Measurements from ENCODE around the gene KPNB1. TPM values are rescaled to one million over a fixed set of nuclear protein-coding genes. Genes with fewer than 3 reads are reported as not detected.
A peak's percentile ranks its signal among the peaks of the same experiment; 100 is the strongest.

Gene KPNB1
- total RNA-seq, 4 donors from 2014 or later = 179 to 236 (median 205) TPM

DNA sequence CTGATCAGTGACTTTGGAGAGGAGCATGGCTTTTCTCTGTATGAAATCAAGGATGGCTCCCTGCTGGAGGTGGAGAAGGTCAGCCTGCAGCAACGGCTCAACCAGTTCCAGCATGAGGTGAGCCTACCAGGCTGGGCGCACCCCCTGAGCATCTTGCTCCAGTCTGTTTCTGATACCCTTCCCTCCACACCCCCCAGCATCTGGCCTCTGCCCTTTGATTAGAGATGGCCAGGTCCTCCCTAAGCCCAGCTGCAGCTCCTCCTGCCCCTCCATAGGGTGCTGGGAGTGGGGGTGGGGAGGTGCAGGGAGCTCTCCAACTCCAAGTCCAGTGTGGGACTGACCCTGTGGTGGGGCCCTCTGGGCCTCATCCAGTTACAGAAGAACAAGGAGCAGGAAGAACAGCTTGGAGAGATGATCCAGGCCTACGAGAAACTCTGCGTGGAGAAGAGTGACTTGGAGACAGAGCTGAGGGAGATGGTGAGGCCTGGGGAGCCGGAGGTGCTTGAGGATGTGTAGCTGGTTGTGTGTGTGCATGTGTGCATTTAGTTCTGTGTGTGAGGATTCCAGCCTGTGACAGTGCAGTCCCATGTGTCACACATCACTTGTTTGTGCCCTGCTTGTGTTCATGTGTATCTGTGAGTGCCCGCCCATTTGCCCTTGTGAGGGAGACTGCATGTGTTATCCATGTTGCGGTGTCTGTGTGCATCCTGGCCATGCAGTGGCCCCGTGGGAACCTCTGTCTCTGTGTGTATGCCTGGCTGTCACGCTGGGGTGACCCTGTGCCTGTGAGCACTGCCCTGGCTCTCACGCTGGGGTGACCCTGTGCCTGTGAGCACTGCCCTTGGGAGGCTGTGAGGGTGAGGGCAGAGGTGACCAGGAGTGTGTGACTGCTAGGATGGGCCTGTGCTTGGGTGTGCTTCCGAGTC is 47.3 kb downstream of the KPNB1 start:
- no peak for TF ChIP-seq EP300 (IDR thresholded peaks at IDR 0.05)
- no peak for TF ChIP-seq POLR2AphosphoS5 (IDR thresholded peaks at IDR 0.05)
- TF ChIP-seq CTCF (IDR thresholded peaks at IDR 0.05) = no peak
- DNase-seq (ENCODE audit: extremely low spot score) = no peak
- H3K27ac ChIP-seq (replicated peaks in 1 of 4) = no peak overlapping the region
- peak overlapping the region in 1 of 4 donors; percentile 90 for H3K4me3 ChIP-seq
- H3K27me3 ChIP-seq = no peaks in the 10 kb centered on the region
- no peaks in the 10 kb centered on the region for H3K9me3 ChIP-seq
- peaks cover 9 to 51% (median 39%) of the 10 kb centered on the region in 4 donors for H3K4me1 ChIP-seq
- peaks cover 8 to 44% (median 36%) of the 10 kb centered on the region in 4 donors for H3K36me3 ChIP-seq
- intact Hi-C loops (cut with DNase I) = no loop called here
- WGBS = 57% methylated on average over 6 of the region's 11 CpGs

- H3K4me1 ChIP-seq = peaks cover 5 to 52% (median 35%) of the 10 kb centered on the region in 4 donors
- TF ChIP-seq POLR2AphosphoS5 (IDR thresholded peaks at IDR 0.05) (no peak), POLR2A (IDR thresholded peaks at IDR 0.05; ENCODE audit: low read depth) (no peak), EP300 (IDR thresholded peaks at IDR 0.05) (no peak), CTCF (IDR thresholded peaks at IDR 0.05) (no peak)
- 74% methylated on average over 9 of the region's 9 CpGs for WGBS
- H3K4me3 ChIP-seq = no peak overlapping the region
- H3K9me3 ChIP-seq = no peaks in the 10 kb centered on the region
- intact Hi-C loops (cut with DNase I) = no loop called here
- peaks cover 8 to 48% (median 38%) of the 10 kb centered on the region in 4 donors for H3K36me3 ChIP-seq
- DNase-seq (ENCODE audit: extremely low spot score) = no peak
- H3K27ac ChIP-seq (replicated peaks in 1 of 4) = no peak overlapping the region
- no peaks in the 10 kb centered on the region for H3K27me3 ChIP-seq
Measured at GRCh38 chr17:47697906-47698711, 48.4 kb downstream of the KPNB1 start.

DNA sequence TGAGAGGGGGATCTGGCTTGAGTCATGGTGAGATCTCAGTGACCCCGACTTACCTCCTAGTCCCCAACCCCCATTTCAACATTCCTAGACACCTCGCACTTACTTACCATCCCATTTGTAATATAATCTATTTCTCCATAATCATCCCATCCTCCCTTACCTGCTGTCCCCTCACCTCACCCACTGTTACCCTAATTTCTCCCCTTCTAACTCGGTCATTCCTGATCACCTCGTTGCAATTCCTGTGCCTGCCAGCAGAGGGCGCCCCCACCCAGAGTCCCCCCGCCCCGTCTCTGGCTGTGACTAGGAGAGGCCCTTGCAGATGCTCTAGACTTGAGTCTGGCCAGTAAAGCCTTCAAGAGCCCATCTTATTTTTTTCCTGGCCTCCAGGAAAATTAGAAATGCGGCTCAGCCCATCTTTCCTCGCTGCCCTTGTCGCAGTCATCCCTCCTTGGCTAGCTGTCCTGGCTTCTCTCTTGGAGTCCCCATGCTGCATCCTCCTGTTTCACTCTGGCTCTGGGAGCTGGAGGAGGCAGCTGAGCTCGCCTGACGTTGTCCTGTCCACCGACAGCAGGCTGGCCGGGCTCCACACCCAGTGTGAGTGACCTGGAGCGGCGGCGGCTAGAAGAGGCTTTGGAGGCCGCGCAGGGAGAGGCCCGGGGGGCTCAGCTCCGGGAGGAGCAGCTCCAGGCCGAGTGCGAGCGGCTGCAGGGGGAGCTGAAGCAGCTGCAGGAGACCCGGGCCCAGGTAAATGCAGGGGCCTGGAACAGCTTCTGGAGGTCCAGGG is 49.2 kb downstream of the KPNB1 start:
- intact Hi-C loops (cut with DNase I) = no loop called here
- TF ChIP-seq POLR2AphosphoS5 (IDR thresholded peaks at IDR 0.05) (no peak), CTCF (IDR thresholded peaks at IDR 0.05) (peak in 2 of 3 experiments; percentile 83 to 94)
- Histone ChIP-seq H3K9me3 (no peaks in the 10 kb centered on the region), H3K27ac (replicated peaks in 1 of 4) (no peak overlapping the region), H3K4me1 (peaks cover 0 to 52% (median 33%) of the 10 kb centered on the region in 4 donors), H3K4me3 (no peak overlapping the region), H3K27me3 (no peaks in the 10 kb centered on the region), H3K36me3 (peaks cover 8 to 48% (median 38%) of the 10 kb centered on the region in 4 donors)
- DNase-seq (ENCODE audit: extremely low spot score) = no peak
- 47% methylated on average over 16 of the region's 25 CpGs for WGBS

DNA sequence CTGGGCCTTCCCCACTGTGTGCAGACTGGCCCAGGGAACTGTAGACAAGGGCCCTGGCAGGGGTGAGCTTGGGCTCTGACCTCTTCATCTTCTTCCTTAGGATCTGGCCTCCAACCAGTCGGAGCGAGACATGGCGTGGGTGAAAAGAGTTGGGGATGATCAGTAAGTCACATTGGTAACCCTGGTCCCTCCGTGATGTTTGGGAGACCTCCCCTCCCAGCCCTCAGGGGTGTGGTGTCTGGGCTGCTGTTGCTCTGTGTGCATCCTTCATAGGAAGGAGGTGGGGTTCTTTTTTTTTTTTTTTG is 49.8 kb downstream of the KPNB1 start:
- no peak for DNase-seq (ENCODE audit: extremely low spot score)
- H3K4me3 ChIP-seq = no peak overlapping the region
- WGBS = 89% methylated on average over 4 of the region's 4 CpGs
- intact Hi-C loops (cut with DNase I) = no loop called here
- H3K4me1 ChIP-seq = peaks cover 0 to 52% (median 36%) of the 10 kb centered on the region in 4 donors
- no peaks in the 10 kb centered on the region for H3K9me3 ChIP-seq
- no peak for TF ChIP-seq EP300 (IDR thresholded peaks at IDR 0.05)
- H3K27me3 ChIP-seq = no peaks in the 10 kb centered on the region
- no peak overlapping the region for H3K27ac ChIP-seq (replicated peaks in 1 of 4)
- H3K36me3 ChIP-seq = peaks cover 8 to 48% (median 39%) of the 10 kb centered on the region in 4 donors
